Small intestine (tissue), 7 donors: ENCODE results near the gene F10. TPM values are rescaled to one million over a fixed set of nuclear protein-coding genes. Genes with fewer than 3 reads are reported as not detected.
"Not testable (repeated sequence)": the region's sequence is repeated elsewhere in the genome, so short reads cannot be mapped to it uniquely, and the experiment has no call there.

Experiments
- DNase-seq, 2 donors: peaks; one replicate each; pipeline versions ENCODE4 v3.0.0 to v3.0.0-alpha.2; 2013
- FAIRE-seq: peaks from 2 replicates; lab custom pipeline; 2012; peaks lifted over from hg19 to GRCh38; lab: Jason Lieb, UNC
- H3K27ac ChIP-seq, 3 donors: one replicate each; pipeline ENCODE4 v1.5.1; 2013; ENCODE audit warnings: low read length in 2 of 3, mild to moderate bottlenecking in 2 of 3, control low read depth in 1 of 3, inconsistent platforms in 1 of 3, low read depth in 1 of 3, moderate library complexity in 1 of 3
- H3K27me3 ChIP-seq, 3 donors: one replicate each; pipeline ENCODE4 v1.6.1; 2013; ENCODE audit warnings: low read length in 3 of 3, inconsistent platforms in 1 of 3; ENCODE audit not compliant: control insufficient read depth in 3 of 3, insufficient read depth in 3 of 3
- H3K36me3 ChIP-seq, 3 donors: one replicate each; pipeline ENCODE4 v1.6.1; 2013; ENCODE audit warnings: low read length in 3 of 3, inconsistent platforms in 1 of 3, low read depth in 1 of 3, mild to moderate bottlenecking in 1 of 3, moderate library complexity in 1 of 3; ENCODE audit not compliant: control insufficient read depth in 3 of 3, insufficient read depth in 2 of 3
- H3K4me1 ChIP-seq, 3 donors: one replicate each; pipeline ENCODE4 v1.6.1; 2013; ENCODE audit warnings: low read length in 2 of 3, inconsistent platforms in 1 of 3, low read depth in 1 of 3, mild to moderate bottlenecking in 1 of 3, moderate library complexity in 1 of 3; ENCODE audit not compliant: control insufficient read depth in 3 of 3, insufficient read depth in 2 of 3
- H3K4me3 ChIP-seq, 3 donors: one replicate each; pipeline ENCODE4 v1.5.1; 2013; ENCODE audit warnings: low read length in 3 of 3, control low read depth in 1 of 3, inconsistent platforms in 1 of 3, low read depth in 1 of 3, mild to moderate bottlenecking in 1 of 3, moderate library complexity in 1 of 3
- H3K9me3 ChIP-seq, 2 donors: one replicate each; pipeline ENCODE4 v1.6.1; 2013; ENCODE audit warnings: low read depth in 1 of 2, low read length in 1 of 2; ENCODE audit not compliant: control insufficient read depth in 2 of 2, insufficient read depth in 1 of 2
- WGBS, 3 donors: extraction: QIAGEN DNeasy Blood & Tissue Kit; methylation state at CpG; one replicate each; pipeline ENCODE4 v1.1.7; 2013; 5-methylcytosine and 5-hydroxymethylcytosine counted together
- polyA plus RNA-seq, 4 donors: library from polyadenylated mRNA; stranded (reverse) in 3 of 4; unstranded in 1 of 4; fragments of 200-250 nt in 3 of 4; fragments of 120-200 nt in 1 of 4; gene quantifications; one replicate each; pipeline versions ENCODE4 v1.2.1 to v1.2.3, GENCODE V29; 2013
- donor health status: healthy with polysubstance abuse.
- donor health status: control.
- donor health status: control.
- donor health status: Bipolar disorder and iron deficiency.
- donor health status: healthy.

Gene F10
- polyA plus RNA-seq, 4 donors: 7.7 to 148 (median 12.3) TPM

DNA sequence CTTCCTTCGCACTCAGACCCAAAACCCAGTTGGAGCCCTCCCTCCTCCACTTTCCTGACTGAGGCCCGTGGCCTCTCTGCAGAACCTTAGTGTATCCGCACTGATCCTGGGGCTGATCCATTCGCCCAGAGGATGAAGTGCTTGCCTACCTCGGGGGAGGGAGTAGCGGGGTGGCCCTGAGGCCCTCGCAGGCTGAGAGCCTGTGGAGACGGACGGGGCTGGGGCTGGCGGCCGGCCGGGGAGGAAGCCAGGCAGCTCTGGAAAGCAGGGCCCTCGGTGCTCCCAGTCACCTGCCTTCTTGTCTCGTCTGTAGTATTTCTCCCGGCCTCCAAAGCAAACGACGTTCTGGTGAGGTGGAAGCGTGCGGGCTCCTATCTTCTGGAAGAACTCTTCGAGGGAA lies 37.1 kb downstream of the F10 start:
- peaks cover 0 to 22% (median 8%) of the 10 kb centered on the region in 3 donors for H3K27me3 ChIP-seq
- no peak overlapping the region for H3K27ac ChIP-seq
- H3K4me3 ChIP-seq: no peak overlapping the region
- 81 to 82% (median 82%) methylated on average over 20 of the region's 20 CpGs for WGBS, 3 donors
- no peak for FAIRE-seq
- peaks cover 0 to 13% (median 0%) of the 10 kb centered on the region in 3 donors for H3K4me1 ChIP-seq
- H3K9me3 ChIP-seq: no peaks in the 10 kb centered on the region
- no peaks in the 10 kb centered on the region for H3K36me3 ChIP-seq
- no peak for DNase-seq

DNA sequence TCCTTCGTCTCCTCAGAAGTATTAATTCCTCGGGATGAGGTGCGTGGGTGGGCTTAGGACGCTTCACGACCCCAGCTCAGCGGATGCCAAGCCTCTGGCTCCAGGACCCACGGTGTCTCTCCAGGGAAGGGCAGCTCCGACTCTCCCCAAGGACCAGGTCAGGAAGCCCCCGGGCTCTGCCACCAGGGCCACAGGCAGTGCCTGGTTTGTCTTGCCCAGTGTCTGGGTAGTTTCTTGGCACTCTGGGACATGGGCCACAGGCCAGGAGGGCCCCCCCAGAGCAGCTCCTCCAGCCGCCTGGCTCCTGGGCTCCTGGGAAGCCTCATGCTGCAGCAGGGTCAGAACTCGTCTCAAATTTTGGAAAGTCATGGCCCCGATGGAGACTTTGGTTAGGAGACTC lies 38.4 kb downstream of the F10 start:
- Histone ChIP-seq H3K27me3 (peaks cover 0 to 22% (median 8%) of the 10 kb centered on the region in 3 donors), H3K4me1 (peaks cover 0 to 13% (median 0%) of the 10 kb centered on the region in 3 donors), H3K9me3 (no peaks in the 10 kb centered on the region), H3K4me3 (no peak overlapping the region), H3K36me3 (no peaks in the 10 kb centered on the region), H3K27ac (no peak overlapping the region)
- DNase-seq: no peak
- WGBS, 3 donors: 70 to 78% (median 77%) methylated on average over 12 of the region's 12 CpGs
- FAIRE-seq: no peak

DNA sequence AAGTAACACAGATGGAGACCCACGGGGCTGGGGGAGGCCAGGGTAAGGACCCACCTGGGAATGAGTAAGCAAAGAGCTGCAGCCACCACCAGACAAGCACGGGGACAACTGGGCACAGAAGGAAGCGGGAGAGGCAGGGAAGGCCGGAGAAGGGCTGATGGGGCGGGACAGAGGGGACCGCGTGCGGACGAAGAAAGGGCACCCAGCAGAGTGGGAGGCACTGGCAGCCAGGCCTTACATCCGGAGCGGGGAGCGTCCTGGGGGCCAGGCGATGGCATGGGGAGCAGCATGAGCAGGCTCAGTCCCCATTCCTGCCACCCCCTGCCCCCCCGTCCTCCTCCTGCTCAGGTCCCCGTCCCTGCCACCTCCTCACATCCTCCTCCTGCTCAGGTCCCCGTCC lies 38.8 kb downstream of the F10 start:
- Histone ChIP-seq H3K4me1 (peaks cover 0 to 13% (median 0%) of the 10 kb centered on the region in 3 donors), H3K36me3 (no peaks in the 10 kb centered on the region), H3K27ac (no peak overlapping the region), H3K27me3 (peaks cover 0 to 22% (median 8%) of the 10 kb centered on the region in 3 donors), H3K9me3 (no peaks in the 10 kb centered on the region), H3K4me3 (no peak overlapping the region)
- FAIRE-seq: no peak
- DNase-seq: no peak
- 37 to 50% (median 38%) methylated on average over 15 to 16 of the region's 16 CpGs for WGBS, 3 donors

DNA sequence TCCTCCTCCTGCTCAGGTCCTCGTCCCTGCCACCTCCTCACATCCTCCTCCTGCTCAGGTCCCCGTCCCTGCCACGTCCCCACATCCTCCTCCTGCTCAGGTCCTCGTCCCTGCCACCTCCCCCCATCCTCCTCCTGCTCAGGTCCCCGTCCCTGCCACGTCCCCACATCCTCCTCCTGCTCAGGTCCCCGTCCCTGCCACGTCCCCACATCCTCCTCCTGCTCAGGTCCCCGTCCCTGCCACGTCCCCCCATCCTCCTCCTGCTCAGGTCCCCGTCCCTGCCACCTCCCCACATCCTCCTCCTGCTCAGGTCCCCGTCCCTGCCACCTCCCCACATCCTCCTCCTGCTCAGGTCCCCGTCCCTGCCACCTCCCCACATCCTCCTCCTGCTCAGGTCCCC lies 39.4 kb downstream of the F10 start:
- 18 to 30% (median 19%) methylated on average over 7 to 12 of the region's 13 CpGs for WGBS, 3 donors
- H3K4me1 ChIP-seq: peaks cover 0 to 16% (median 0%) of the 10 kb centered on the region in 3 donors
- not testable (repeated sequence) for FAIRE-seq

DNA sequence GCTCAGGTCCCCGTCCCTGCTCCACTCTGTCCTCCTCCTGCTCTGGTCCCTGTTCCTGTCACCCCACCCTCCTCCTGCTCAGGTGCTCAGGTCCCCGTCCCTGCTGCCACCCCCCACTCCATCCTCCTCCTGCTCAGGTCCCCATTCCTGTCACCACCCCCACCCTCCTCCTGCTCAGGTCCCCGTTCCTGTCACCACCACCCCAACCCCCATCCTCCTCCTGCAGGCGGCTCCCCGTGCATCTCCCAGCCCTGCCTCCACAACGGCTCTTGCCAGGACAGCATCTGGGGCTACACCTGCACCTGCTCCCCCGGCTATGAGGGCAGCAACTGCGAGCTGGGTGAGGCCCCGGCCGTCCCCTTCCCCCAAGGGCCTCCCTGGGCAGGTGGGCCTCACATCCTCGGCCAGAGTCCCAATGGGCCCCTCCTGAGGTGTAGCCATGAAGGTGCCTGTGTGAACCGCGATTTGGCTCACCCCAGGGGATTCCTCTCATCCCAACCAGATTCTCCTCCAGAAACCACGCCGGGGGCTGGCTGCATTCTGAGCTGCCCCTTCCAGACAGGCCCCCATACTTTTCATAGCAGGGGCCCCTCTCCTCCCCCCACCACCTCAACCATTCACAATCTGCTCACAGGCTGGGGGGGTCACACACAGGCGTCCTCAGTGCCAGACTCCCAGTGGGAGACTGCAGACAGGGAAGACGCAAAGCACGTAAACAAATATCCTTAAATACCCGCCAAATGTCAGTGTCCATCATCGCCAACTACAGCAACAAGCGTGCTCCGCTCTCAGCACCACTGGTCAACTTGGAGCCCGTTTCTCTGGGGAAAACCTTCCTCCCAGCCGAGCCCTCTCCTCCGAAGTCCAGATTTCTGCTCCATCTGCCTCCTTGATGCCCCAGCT lies 40.4 kb downstream of the F10 start:
- Histone ChIP-seq H3K27me3 (peaks cover 0 to 22% (median 8%) of the 10 kb centered on the region in 3 donors), H3K9me3 (peaks cover 0 to 3% of the 10 kb centered on the region in 2 donors), H3K4me3 (no peak overlapping the region), H3K27ac (no peak overlapping the region), H3K4me1 (peaks cover 0 to 14% (median 0%) of the 10 kb centered on the region in 3 donors), H3K36me3 (peaks cover 0 to 3% (median 0%) of the 10 kb centered on the region in 3 donors)
- WGBS, 3 donors: 21 to 32% (median 29%) methylated on average over 25 of the region's 25 CpGs
- no peak for FAIRE-seq
- DNase-seq: no peak

More for the DNA sequence above, 39.4 kb downstream of the F10 start:
- peaks cover 0 to 22% (median 8%) of the 10 kb centered on the region in 3 donors for H3K27me3 ChIP-seq
- H3K4me3 ChIP-seq, H3K27ac ChIP-seq, H3K36me3 ChIP-seq, H3K9me3 ChIP-seq, DNase-seq: not testable (repeated sequence)

DNA sequence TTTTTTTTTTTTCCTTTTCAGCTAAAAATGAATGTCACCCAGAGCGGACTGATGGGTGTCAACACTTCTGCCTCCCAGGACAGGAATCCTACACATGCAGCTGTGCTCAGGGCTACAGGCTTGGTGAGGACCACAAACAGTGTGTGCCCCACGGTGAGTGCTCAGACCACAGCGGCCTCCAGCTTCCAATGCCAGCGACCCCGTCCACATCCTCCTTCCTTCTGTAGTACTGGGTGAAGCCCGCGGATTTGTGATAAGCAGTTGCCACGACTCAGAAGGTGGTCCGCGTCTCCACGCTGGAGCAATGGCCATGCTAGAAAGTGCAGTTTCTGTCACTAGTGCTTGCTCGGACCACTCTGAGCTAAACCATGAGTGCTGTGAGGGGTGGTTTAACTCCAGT lies 41.9 kb downstream of the F10 start:
- no peak for FAIRE-seq
- Histone ChIP-seq H3K27me3 (peaks cover 0 to 22% (median 8%) of the 10 kb centered on the region in 3 donors), H3K9me3 (peaks cover 0 to 3% of the 10 kb centered on the region in 2 donors), H3K27ac (no peak overlapping the region), H3K4me1 (peaks cover 0 to 8% (median 0%) of the 10 kb centered on the region in 3 donors), H3K36me3 (peaks cover 0 to 10% (median 0%) of the 10 kb centered on the region in 3 donors), H3K4me3 (no peak overlapping the region)
- WGBS, 3 donors: 75 to 89% (median 88%) methylated on average over 12 of the region's 12 CpGs
- DNase-seq: no peak

DNA sequence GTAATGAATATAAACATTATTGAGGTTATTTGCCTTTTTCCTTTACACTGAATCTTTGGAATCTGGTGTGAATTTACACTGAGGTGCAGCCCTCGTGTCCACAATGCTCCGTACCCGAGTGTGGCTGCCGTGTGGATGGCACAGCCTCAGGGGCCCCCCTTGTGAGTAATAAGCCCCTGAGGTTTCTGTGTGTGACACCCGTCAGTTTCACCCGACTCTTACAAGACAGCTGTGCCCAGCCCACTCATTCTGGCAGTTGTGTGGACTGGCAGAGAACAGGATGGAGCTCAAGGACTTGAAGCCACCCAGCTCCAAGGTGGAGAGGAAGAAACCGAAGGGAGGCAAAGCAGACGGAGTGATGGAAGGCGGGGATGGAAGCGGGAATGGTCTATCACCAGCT lies 43.7 kb downstream of the F10 start:
- Histone ChIP-seq H3K27ac (no peak overlapping the region), H3K9me3 (peaks cover 0 to 3% of the 10 kb centered on the region in 2 donors), H3K36me3 (peaks cover 0 to 21% (median 0%) of the 10 kb centered on the region in 3 donors), H3K4me1 (peaks cover 0 to 20% (median 0%) of the 10 kb centered on the region in 3 donors), H3K27me3 (peaks cover 0 to 17% (median 8%) of the 10 kb centered on the region in 3 donors), H3K4me3 (no peak overlapping the region)
- DNase-seq (no peak), FAIRE-seq (no peak)
- 87 to 95% (median 88%) methylated on average over 10 of the region's 10 CpGs for WGBS, 3 donors

DNA sequence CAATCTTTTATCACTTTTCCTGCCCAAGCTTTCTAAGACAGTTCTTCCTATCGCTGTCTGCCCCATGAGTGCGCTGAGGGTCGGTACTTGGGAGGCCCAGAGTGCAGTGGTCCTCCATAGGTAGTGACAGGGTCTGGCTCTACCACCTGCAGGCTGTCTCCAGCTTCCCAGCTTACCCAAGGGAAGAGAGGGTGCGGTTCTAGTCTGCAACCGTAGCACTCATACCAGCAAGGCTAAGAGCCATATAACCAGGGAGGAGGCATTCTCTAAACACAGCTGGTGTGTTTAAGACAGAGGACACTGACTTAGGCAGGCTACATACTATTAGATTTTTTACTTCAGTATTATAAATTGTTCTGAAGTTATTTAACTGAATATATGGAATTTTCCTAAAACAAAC lies 44.1 kb downstream of the F10 start:
- no peak for FAIRE-seq
- WGBS, 3 donors: 63 to 84% (median 79%) methylated on average over 5 of the region's 5 CpGs
- no peak overlapping the region for H3K27ac ChIP-seq

More for the DNA sequence above, 44.1 kb downstream of the F10 start:
- Histone ChIP-seq H3K4me3 (no peak overlapping the region), H3K9me3 (peaks cover 0 to 3% of the 10 kb centered on the region in 2 donors), H3K27me3 (peaks cover 0 to 13% (median 8%) of the 10 kb centered on the region in 3 donors), H3K36me3 (peaks cover 0 to 26% (median 0%) of the 10 kb centered on the region in 3 donors), H3K4me1 (peaks cover 0 to 24% (median 0%) of the 10 kb centered on the region in 3 donors)
- DNase-seq: no peak
